Measurements from ENCODE around the gene TXLNA.

The TXLNA gene

DNA sequence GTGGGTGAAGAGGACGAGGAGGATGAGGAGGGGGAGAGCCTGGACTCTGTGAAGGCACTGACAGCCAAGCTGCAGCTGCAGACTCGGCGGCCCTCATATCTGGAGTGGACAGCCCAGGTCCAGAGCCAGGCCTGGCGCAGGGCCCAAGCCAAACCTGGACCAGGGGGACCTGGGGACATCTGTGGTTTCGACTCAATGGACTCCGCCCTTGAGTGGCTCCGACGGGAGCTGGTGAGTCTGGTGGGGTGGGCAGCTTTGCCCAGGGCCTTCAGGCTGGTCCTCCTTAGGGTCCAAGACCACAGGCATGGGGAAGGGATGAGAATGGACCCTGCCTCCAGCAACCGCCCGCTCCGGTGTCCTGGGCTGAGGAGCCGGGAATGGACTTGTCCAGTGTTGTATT lies 68.0 kb downstream of the TXLNA start:
- no peak for DNase-seq (ENCODE audit: low read depth in 2 of 2)

All from stimulated activated CD4-positive, alpha-beta T cell treated with anti-CD3 and anti-CD28 coated beads, Interleukin-12 subunit alpha, Interleukin-12 subunit beta, amount 100 ng/mL, for 24 hours (primary cell).